HG02884 (cell line): ENCODE results near the gene SDR42E1.

Source experiments
- ATAC-seq: cut with Tn5 transposase; IDR thresholded peaks from one replicate; pipeline ENCODE4 v1.9.1; 2021; ENCODE audit warnings: mild to moderate bottlenecking, moderate library complexity; ENCODE audit not compliant: unreplicated experiment

Gene SDR42E1, protein sequence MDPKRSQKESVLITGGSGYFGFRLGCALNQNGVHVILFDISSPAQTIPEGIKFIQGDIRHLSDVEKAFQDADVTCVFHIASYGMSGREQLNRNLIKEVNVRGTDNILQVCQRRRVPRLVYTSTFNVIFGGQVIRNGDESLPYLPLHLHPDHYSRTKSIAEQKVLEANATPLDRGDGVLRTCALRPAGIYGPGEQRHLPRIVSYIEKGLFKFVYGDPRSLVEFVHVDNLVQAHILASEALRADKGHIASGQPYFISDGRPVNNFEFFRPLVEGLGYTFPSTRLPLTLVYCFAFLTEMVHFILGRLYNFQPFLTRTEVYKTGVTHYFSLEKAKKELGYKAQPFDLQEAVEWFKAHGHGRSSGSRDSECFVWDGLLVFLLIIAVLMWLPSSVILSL

DNA sequence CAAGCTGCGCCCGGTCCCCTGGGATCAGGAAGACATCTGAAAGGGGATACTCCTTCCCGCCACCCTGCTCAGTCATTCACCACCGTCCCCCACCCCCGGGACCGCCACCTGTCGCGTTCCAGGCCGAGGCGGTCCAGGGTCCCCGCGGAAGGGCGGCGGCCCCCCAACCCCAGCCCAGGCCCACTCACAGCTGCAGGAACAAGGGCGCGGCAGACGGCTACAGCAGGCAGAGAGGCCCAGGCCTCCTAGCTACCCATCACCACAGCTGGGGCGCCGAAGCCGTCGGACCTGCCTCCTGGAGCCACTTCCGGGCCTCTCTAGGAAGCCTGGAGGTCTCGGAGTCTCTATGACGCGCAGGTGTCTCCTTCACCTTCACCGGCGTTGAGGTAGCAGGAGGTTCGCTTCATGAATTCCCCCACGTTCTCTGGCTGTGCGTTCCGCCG is at the start of gene SDR42E1:
Gene SDR42E1 (minus strand): TSS at position 272 of the 443 bp plus-strand sequence. CDS start 10,612 bp downstream, outside the sequence.
- ATAC-seq = peak; percentile 91

DNA sequence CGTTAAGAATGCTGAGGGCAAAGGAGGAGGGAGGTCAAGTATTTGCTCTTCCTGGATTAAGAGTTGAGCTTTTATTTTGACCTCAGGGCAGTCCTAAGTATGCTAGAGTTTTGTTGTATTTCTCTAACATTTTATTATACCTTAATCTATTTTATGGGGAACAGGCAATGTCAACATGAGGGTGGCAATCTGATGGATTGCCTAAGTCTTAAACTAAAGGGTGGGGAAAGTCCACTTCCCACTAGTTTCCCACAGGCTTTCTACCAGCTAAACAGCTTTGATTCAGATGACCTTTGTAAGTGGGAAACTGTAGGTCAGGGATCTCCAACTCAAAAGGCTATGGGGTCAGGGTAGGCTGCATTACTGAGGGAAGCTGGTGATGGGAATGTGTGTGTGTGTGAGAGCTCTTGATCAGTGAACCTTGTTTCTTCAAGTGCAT is 48.7 kb upstream of the SDR42E1 start:
- ATAC-seq = no peak

DNA sequence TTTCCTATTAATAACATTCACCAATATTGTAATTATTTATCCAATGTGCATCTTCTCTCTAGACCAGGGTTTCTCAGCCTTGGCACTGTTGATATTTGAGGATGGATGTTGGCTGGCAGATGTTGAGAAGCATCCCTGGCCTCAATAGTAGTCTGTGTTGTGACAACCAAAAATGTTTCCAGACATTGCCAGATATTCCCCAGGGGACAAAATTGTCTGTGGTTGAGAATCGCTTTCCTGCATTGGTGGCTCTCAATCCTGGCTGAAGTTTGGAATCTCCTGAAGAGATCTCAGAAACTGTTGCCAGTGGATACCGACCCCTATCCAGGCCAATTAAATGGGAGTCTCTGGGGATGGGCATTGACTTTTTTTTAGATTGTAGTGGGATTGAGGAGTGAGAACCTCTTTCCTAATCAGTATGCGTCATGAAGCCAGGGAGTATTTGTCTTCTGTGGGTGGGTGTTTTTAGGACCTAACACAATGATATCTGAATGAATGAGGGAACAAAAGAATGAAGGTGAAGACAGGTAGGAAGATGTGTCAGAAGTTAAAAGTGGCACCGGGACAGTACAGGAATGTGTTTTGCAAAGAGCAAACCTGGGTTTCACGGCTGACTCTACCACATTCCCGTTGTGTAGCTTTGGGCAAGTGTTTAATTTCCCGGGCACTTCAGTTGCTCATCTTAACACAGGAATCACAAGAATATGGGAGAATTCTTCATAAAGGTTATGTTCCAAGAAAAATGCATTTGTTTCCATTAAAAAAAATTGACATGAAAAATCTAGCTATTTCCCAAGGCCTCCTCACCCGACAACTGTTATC is 48.1 kb upstream of the SDR42E1 start:
- ATAC-seq = no peak

DNA sequence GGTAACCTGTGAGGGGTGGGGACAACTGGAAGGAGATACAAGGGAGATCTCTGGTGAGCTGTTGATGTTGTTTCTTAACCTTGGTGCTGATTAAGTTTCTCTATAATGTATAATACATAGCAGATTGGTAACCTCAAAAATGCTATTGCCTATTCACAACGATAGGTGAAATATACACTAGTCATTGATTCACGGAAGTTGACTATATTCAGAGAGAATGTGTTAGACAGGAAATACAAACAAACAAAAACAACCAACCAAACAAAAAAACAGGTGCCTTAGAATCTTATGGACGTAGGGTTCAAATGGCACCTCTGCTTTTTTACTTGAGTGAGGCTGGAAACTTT is 45.3 kb upstream of the SDR42E1 start:
- ATAC-seq = no peak

DNA sequence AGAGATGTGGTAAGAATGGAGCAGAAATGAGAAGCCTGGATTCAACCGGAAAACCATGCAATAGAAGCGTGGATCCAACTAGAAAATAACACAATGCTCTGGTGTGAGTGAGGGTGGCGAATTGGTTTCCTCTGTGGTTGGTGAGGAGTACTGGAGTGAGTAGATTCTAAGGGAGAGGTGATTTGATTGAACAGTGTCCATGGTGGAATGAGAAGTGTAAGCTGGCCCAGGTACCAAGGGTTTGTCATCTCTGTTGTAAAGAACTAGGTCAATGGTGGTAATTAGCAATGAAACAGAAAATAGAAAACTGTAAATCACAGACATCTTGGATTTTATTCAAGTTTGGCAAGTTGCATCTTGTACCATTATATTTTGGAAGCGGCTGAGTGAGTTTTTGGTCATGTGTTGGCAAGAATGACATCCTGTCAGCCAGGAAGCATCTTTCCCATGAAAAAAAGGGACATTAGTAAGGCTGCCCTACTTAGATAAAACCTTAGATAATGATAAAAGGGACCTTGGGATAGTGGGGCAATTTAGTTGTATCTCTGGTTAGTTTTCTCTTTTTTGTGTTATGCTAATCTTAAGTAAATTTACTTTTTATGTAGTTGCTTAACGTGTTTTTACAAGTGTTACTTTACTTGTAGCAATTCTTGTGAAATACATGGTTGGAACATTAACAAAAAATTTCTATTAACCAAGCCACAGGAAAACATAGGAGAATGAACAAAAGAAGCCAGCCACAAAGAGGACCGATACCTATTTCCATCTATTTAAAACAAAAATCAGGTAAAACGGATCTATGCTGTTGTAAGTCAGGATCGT is 44.7 kb upstream of the SDR42E1 start:
- no peak for ATAC-seq

DNA sequence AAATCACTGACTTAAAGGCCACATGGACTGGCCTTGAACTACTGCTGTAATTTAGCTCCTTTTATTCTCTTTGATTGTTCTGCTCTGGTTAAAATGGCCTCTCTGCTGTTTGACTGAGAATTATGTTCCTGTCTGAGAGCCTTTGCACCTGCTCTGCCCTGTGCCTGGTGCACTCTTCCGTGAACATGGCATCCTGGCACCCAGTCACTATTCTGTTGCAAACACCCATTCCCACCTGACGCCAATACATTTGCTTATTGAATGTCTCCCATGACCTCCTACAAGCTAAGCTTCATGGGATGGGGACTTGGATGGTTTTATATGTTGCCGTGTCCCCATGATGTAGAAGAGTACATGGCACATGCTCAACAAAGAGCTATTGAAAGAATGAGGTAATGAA is 43.8 kb upstream of the SDR42E1 start:
- ATAC-seq = no peak

DNA sequence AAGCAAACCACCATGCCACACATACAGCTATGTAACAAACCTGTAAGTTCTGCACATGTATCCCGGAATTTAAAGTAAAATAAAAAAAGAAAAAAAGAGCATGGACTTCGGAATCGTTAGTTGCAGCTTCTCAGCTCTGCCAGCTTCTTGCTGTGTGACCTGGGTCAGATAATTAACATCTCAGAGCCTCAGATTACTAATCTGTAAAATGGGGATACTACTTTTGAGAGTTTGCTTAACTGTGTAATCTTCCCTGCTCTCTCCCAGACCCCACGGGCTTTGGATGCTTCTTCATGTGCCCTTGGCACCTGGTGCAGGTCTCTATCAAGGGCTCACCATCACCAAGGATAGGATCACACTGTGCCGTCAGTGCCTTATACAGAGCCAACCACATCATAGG is 40.4 kb upstream of the SDR42E1 start:
- ATAC-seq = no peak

DNA sequence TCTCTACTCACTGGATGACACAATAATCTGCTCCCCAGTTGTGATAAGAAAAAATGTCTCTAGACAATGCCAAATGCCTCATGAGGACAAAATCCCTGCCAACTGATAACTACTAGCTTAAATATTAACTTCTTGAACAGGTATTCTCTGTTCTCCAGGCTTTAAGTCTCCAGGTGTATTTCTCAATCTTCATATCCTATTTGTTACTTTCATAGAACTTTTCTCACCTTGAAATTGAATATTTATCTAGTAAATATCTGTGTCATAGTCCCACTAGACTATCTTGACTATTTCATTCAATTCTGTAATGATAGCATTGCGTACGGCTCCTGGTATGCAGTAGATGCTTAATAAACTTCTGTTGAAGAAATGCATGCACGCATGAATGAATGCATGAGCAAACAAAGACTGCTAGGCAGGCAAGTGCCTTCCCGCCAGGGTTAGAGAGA is 39.7 kb upstream of the SDR42E1 start:
- no peak for ATAC-seq

DNA sequence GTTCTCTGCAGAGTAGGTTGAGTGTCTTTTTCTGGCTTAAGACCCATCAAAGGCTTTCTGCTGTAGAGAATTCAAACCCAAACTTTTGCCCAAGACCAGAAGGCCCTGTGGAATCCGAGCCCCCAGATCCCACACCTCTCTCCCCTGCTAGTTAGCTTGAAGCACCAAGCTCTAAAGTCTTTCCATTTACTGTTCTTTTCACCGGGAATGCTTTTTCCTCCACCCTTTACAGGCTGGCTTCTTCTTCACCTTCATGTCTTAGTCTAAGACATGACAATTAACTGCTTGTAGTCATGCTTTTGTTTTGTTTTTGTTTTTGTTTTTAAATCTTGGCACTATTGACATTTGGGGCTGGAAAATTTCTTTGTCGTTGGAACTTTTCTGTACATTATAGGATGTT is 39.2 kb upstream of the SDR42E1 start:
- ATAC-seq = no peak

DNA sequence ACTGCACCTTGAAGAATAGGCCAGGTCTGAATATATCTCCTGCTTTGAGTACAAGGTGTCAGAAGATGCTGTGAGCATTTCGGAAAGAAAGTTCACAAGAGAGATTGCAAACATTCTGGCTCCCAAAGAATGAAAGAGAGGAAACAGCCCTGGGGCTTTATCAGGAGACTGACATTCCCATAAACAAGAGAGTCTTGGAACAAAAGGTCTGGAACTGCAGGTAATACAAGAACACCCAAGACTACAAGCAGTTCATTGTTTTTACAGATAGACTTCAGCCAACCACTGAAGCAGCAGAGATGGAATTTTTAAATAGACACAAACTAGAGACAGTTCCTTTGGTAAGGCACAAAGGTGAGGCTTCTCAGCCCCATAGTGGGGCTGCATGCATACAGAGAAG is 38.2 kb upstream of the SDR42E1 start:
- no peak for ATAC-seq

DNA sequence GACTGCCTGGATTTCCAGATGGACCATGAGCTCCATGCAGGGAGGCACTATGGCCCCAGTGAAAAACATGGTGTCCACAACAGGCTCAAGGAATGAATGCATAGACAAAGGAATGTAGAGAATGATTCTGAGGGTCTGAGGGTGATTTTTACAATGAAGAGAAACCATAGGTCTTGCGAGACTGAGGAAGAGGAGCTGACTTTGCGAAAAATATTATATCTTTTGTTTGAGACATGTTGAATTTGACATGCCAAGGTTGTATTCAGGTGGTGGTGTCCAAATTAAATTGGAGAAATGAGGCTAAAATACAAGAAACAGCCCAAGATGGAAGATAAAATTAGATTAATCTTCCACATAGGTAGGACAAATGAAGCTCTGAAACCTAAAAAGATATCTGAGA is 36.5 kb upstream of the SDR42E1 start:
- no peak for ATAC-seq

DNA sequence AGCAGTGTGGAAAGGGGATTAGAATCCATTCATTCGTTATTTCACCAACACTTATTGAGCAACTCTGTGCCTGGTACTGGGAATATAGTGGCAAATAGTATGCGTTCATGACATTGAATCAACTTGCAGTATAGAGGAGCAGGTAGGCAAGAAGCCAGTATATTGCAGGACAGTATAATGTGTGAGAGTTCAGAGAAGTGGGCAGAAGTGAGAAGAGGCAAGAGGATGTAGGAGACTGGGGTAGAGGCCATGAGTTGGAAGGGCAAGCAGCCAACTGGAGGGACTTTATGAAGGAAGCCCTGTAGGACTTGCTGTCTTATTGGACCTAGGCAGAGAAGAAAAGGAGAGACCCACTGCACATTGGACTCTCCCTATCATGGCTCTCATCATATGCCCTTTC is 36.1 kb upstream of the SDR42E1 start:
- no peak for ATAC-seq

DNA sequence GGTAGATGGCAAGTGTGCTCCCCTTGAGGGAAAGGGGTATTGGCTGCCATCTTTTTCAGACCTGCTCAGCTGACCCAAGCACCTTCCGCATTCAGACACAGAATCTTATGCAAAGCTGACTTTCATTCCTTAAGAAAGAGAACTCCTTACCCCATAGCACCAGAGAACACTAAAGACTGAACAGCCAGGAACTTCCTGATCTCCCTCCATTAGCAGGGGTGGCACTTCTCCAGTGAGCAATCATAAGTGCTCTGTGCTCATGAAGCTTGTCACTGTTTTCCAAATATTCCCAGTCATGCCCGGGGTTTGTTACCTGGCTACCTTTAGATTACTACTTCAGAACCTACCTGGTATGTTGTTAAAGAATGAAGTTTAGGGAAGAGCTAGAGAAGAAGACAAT is 35.7 kb upstream of the SDR42E1 start:
- no peak for ATAC-seq

DNA sequence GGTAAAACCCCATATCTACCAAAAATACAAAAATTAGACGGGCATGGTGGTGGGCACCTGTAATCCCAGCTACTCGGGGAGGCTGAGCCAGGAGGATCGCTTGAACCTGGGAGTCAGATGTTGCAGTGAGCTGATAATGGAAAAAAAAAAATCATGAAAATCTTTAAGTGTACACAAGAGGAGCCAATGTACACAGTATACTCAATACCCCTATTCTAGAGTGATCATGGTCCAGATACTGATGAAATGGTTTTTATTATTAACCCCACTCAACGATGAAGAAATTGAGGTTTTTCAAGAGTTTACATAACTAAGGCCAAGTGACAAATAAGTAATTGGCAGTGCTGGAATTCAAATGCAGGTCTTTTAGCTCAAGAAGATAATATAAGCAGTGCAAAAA is 35.3 kb upstream of the SDR42E1 start:
- ATAC-seq = no peak

DNA sequence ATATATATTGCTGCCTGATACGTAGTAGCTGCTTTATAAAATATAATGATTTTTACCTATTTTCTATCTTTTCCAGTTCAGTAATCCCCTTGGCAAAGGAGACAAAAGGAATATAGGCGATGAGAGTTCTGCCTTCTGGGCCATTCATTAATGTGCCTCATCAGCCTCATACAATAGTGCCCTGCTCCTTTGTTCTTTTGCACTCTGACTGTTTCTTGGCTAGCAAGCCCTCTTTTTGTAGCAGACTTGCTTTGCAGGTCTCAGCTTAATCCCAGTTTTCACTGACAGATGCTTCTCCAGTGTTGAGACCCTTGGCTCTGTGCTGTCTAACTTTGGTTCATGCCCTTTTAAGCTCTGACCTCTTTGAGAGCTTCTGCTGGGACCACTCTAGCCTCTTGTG is 34.2 kb upstream of the SDR42E1 start:
- ATAC-seq = no peak

DNA sequence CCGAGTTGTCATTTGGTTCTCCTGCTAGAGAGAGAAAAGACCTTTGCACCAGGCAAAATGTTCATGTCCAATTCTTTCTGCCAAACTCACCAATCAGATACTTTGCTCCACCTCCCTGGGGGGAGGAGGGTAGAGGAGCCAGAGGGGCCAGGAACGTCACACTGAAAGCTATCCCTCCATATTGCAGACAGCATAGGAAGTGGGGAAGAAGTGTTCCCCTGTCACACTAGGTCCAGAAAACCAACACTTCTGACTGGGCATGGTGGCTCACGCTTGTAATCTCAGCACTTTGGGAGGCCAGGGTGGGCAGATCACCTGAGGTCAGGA is 33.3 kb upstream of the SDR42E1 start:
- ATAC-seq = no peak

DNA sequence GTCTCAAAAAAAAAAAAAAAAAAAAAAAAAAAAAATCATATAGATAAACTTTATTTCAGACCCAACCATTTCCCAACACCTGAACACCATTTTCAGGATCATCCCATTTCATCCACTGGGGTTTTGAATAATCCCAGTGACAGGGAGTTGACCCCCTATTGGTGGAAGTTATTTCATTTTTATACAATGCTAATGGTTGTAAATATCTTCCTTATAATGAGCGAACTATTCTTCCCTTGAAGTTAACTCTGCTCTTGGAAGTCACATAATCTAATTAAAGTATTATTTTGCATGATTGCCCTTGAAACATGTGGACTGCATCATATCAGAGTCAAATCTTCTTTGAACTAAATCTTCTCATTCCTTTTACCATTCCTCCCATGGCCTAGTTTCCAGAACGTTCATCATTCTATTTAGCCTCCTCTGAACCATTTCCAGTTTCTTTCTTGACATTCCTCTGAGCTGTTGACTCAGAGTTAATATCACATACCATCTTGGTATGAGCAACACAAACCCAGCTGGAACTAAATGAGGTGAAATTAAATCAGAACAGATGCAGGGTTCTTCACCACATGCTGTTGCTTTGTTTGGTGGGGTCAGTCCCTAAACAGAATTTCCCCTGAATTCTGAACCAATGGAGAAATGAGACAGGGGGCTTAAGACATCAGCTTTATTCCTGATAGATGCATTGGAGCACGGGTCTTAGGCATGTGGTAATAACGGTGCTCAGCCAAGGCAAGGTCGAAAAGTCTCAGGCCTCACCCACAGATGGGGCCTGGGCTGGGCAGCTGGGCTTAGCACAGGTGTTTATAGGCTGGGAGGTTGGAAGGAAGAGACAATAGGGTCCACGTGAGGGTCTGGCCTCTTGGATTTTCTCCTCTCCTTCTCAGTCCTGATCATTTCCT is 32.7 kb upstream of the SDR42E1 start:
- ATAC-seq = no peak

DNA sequence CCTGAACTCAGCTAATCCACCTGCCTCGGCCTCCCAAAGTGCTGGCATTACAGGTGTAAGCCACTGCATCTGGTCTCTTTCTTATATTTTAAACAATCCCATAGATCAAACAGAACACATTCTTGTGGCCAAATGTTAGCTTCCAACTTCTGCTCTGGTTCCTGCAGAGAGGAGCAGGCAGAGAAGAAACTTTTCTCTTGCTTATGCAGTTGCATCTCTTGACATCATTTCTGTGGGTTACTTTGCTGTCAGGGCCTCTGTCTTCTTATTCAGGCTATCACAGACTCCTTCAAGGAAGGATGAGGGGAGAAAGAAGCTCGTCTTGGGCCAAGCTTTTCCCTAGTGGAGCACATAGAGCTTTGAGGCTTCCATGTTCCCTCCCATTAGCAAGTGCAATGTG is 31.6 kb upstream of the SDR42E1 start:
- ATAC-seq = no peak

DNA sequence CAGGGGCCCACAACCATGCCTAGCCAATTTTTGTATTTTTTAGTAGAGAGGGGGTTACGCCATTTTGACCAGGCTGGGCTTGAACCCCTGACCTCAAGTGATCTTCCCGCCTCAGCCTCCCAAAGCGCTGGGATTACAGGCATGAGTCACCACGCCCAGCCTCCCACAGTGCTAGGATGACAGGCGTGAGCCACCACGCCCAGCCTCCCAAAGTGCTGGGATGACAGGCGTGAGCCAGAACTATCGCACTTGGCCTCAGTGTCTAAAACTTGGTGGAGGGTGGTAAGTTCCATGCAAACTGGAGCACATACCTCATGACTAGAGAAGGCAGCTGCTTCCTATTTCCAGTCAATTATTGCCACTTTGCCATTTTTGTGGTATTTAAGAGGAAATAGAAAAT is 30.9 kb upstream of the SDR42E1 start:
- no peak for ATAC-seq

DNA sequence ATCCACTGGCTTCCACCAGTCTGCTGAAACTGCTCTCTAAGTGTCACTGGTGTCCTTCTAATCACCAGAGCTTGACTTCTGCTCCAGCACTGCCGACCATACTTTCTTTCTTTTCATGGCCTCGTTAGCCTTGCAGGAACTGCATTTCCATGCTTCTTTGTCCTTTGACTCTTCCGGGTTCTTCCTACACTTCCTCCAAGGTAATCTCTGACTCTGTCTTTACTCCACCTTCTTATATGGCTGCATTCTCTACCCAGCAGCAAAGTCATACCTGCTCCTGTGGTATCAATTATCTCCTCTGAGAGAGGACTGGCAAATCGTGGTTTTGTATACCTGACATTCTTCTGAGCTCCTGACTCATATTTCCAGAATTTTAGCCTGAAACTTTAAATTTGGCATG is 30.3 kb upstream of the SDR42E1 start:
- no peak for ATAC-seq
